Adrenal gland (tissue), 5 donors: Measurements from ENCODE around the gene TENM4.

Experiments
- POLR2A ChIP-seq, 2 donors: fragments of 450-650 bp; IDR thresholded peaks; one replicate each; pipeline ENCODE4 v1.6.1; 2017; ENCODE audit warnings: antibody characterized with exemption in 2 of 2, mild to moderate bottlenecking in 2 of 2, moderate library complexity in 1 of 2
- TF ChIP-seq, protein P1 (sequence below), 6 experiments: fragments of 450-650 bp in 4 of 6; fragments of 200-600 bp in 2 of 6; sonication (generic) in 1 of 6; IDR thresholded peaks; 1 replicate in 5 of 6; 2 replicates in 1 of 6; pipeline versions ENCODE4 v1.5.1 to v1.8.0; 2016 to 2021; ENCODE audit warnings: antibody characterized with exemption in 6 of 6, mild to moderate bottlenecking in 2 of 6, moderate library complexity in 1 of 6
- donor health status: DM: no; HTN: no; CAD: no.

DNA sequence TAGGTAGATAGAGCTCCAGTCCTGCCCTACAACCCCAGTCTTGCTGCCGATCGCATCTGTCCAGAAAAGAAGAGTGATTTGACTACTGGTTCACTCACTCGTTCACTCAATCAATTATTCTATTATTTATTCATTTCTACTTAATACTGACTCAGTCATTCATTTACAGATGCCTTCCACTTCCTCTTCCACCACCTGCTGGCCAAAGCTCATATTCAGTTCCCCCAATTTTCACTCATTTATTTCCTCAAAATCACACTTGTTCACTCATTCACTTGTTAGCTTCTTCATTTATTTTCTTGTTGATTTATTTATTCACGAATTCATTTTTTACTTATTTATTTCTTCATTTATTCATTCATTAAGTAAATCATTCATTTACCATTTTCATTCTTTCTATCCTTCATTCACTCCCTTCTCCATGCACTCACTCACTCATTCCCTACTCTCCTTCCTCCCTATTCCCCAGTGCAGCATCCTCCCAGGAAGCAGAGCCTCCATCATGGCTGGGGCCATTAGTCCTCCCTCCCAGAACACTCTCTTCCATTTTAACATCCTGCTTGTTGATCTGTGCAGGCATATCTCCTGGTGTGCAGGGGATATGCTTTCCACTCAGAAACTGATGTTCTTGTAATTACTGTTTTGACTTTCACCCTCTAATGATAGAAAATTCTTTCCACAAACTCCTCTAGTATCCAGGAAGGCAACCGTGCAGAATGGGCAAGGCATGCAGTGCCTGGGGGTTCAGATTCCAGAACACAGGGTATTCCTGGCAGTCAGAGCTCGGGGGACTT, 281.0 kb downstream of the TENM4 start:
- TF ChIP-seq, protein P1, sequence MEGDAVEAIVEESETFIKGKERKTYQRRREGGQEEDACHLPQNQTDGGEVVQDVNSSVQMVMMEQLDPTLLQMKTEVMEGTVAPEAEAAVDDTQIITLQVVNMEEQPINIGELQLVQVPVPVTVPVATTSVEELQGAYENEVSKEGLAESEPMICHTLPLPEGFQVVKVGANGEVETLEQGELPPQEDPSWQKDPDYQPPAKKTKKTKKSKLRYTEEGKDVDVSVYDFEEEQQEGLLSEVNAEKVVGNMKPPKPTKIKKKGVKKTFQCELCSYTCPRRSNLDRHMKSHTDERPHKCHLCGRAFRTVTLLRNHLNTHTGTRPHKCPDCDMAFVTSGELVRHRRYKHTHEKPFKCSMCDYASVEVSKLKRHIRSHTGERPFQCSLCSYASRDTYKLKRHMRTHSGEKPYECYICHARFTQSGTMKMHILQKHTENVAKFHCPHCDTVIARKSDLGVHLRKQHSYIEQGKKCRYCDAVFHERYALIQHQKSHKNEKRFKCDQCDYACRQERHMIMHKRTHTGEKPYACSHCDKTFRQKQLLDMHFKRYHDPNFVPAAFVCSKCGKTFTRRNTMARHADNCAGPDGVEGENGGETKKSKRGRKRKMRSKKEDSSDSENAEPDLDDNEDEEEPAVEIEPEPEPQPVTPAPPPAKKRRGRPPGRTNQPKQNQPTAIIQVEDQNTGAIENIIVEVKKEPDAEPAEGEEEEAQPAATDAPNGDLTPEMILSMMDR (IDR thresholded peaks at IDR 0.05): peak in 1 of 6 experiments; percentile 17
- no peak for TF ChIP-seq POLR2A (IDR thresholded peaks at IDR 0.05)
